Breast epithelium (tissue), 4 donors: Measurements from ENCODE around the gene RPRD2. TPM values are rescaled to one million over a fixed set of nuclear protein-coding genes. Genes with fewer than 3 reads are reported as not detected.

Experiments used
- DNase-seq, 2 donors: peaks; one replicate each; pipeline ENCODE4 v3.0.0-alpha.2; 2019; ENCODE audit warnings: low spot score in 2 of 2
- H3K27ac ChIP-seq, 2 donors: fragments of 200-600 bp; sonication (generic) in 1 of 2; one replicate each; pipeline ENCODE4 v1.5.1; 2016 to 2019; ENCODE audit warnings: mild to moderate bottlenecking in 1 of 2
- H3K27me3 ChIP-seq, 2 donors: fragments of 200-600 bp; sonication (generic) in 1 of 2; one replicate each; pipeline versions ENCODE4 v1.5.1 to v1.6.0; 2017 to 2019; ENCODE audit warnings: control low read depth in 1 of 2, mild to moderate bottlenecking in 1 of 2
- H3K36me3 ChIP-seq: fragments of 200-600 bp; one replicate; pipeline ENCODE4 v1.5.1; 2019
- H3K4me1 ChIP-seq, 2 donors: fragments of 200-600 bp; sonication (generic); one replicate each; pipeline ENCODE4 v1.5.1; 2016 to 2019; ENCODE audit warnings: control low read depth in 1 of 2
- H3K4me3 ChIP-seq, 3 donors: fragments of 200-600 bp; sonication (generic); 1 replicate in 2 of 3; 2 replicates in 1 of 3; pipeline ENCODE4 v1.5.1; 2016 to 2019; ENCODE audit warnings: mild to moderate bottlenecking in 3 of 3, moderate library complexity in 2 of 3
- H3K9me3 ChIP-seq, 2 donors: fragments of 200-600 bp; sonication (generic) in 1 of 2; one replicate each; pipeline ENCODE4 v1.5.1; 2016 to 2019; ENCODE audit warnings: control low read depth in 1 of 2
- CTCF ChIP-seq, 3 donors: fragments of 450-650 bp; IDR thresholded peaks; one replicate each; pipeline ENCODE4 v1.5.1; 2016 to 2017; ENCODE audit warnings: antibody characterized with exemption in 3 of 3, mild to moderate bottlenecking in 3 of 3, moderate library complexity in 3 of 3
- POLR2A ChIP-seq: fragments of 450-650 bp; IDR thresholded peaks from one replicate; pipeline ENCODE4 v1.6.1; 2016; ENCODE audit warnings: antibody characterized with exemption, mild to moderate bottlenecking, moderate library complexity
- POLR2AphosphoS5 ChIP-seq, 3 donors: sonication (generic); formaldehyde crosslinking; IDR thresholded peaks; one replicate each; pipeline ENCODE4 v1.6.1; 2017; ENCODE audit warnings: antibody characterized with exemption in 3 of 3
- intact Hi-C: fragments of 100-400 bp; cut with DNase I; formaldehyde crosslinking; loops from one replicate; pipeline ENCODE4 v1.15.1; 2023; ENCODE audit warnings: low total_unique reads
- total RNA-seq, 3 donors: library from RNA; depleted of rRNA; stranded (reverse); fragments of >200 nt; gene quantifications; one replicate each; pipeline ENCODE4 v1.1.0, GENCODE V29; 2016

The RPRD2 gene
- total RNA-seq, 3 donors from 2014 or later, result 19.4 to 26.5 (median 20.3) TPM

GRCh38 chr1:150405660-150406059 is 41.7 kb downstream of the RPRD2 start:
- intact Hi-C loops, result no loop called here
- Histone ChIP-seq H3K9me3 (no peaks in the 10 kb centered on the region), H3K4me1 (no peaks in the 10 kb centered on the region), H3K27me3 (no peaks in the 10 kb centered on the region), H3K4me3 (no peak overlapping the region), H3K36me3 (no peaks in the 10 kb centered on the region), H3K27ac (no peak overlapping the region)
- TF ChIP-seq POLR2A, result no peak
- TF ChIP-seq POLR2AphosphoS5 (IDR thresholded peaks at IDR 0.05), result no peak
- no peak for TF ChIP-seq CTCF (IDR thresholded peaks at IDR 0.05)
- DNase-seq, result no peak

GRCh38 chr1:150406483-150406882 is 42.5 kb downstream of the RPRD2 start:
- intact Hi-C loops, result no loop called here
- no peak for TF ChIP-seq CTCF (IDR thresholded peaks at IDR 0.05)
- TF ChIP-seq POLR2AphosphoS5 (IDR thresholded peaks at IDR 0.05), result no peak
- TF ChIP-seq POLR2A, result no peak
- H3K27me3 ChIP-seq, result no peaks in the 10 kb centered on the region
- no peak for DNase-seq
- H3K36me3 ChIP-seq, result no peaks in the 10 kb centered on the region
- H3K9me3 ChIP-seq, result no peaks in the 10 kb centered on the region
- no peak overlapping the region for H3K27ac ChIP-seq
- H3K4me3 ChIP-seq, result no peak overlapping the region
- H3K4me1 ChIP-seq, result no peaks in the 10 kb centered on the region

- no peak overlapping the region for H3K27ac ChIP-seq
- TF ChIP-seq POLR2A (no peak), CTCF (IDR thresholded peaks at IDR 0.05) (no peak), POLR2AphosphoS5 (IDR thresholded peaks at IDR 0.05) (no peak)
- intact Hi-C loops, result no loop called here
- no peaks in the 10 kb centered on the region for H3K9me3 ChIP-seq
- no peaks in the 10 kb centered on the region for H3K36me3 ChIP-seq
- no peak for DNase-seq
- H3K27me3 ChIP-seq, result no peaks in the 10 kb centered on the region
- no peak overlapping the region for H3K4me3 ChIP-seq
- H3K4me1 ChIP-seq, result no peaks in the 10 kb centered on the region
These were observed 43.4 kb downstream of the RPRD2 start for GRCh38 chr1:150407330-150407729.

GRCh38 chr1:150408800-150409199 is 44.9 kb downstream of the RPRD2 start:
- no peak for DNase-seq
- Histone ChIP-seq H3K4me3 (no peak overlapping the region), H3K36me3 (no peaks in the 10 kb centered on the region), H3K27ac (no peak overlapping the region), H3K27me3 (no peaks in the 10 kb centered on the region), H3K9me3 (no peaks in the 10 kb centered on the region), H3K4me1 (no peaks in the 10 kb centered on the region)
- no peak for TF ChIP-seq POLR2A
- no peak for TF ChIP-seq POLR2AphosphoS5 (IDR thresholded peaks at IDR 0.05)
- intact Hi-C loops, result no loop called here

- Histone ChIP-seq H3K36me3 (no peaks in the 10 kb centered on the region), H3K4me1 (no peaks in the 10 kb centered on the region), H3K27ac (no peak overlapping the region), H3K9me3 (no peaks in the 10 kb centered on the region), H3K4me3 (no peak overlapping the region), H3K27me3 (no peaks in the 10 kb centered on the region)
- intact Hi-C loops, result no loop called here
- no peak for DNase-seq
- TF ChIP-seq CTCF (IDR thresholded peaks at IDR 0.05), result no peak
- TF ChIP-seq POLR2AphosphoS5 (IDR thresholded peaks at IDR 0.05), result no peak
- no peak for TF ChIP-seq POLR2A
These were observed 45.8 kb downstream of the RPRD2 start for GRCh38 chr1:150409504-150410362.
